ACC112 (cell line): Measurements from ENCODE around the gene CDK18.

Experiments used
- H2AFZ ChIP-seq: fragments of 200-600 bp; sonication (generic); one replicate; pipeline ENCODE4 v1.6.0; 2017; ENCODE audit warnings: antibody characterized with exemption, low read length; ENCODE audit not compliant: unreplicated experiment
- H3K27ac ChIP-seq: fragments of 200-600 bp; sonication (generic); 2 replicates; pipeline ENCODE4 v1.5.1; 2014; ENCODE audit warnings: low read depth, mild to moderate bottlenecking, antibody characterized with exemption, low read length, moderate library complexity
- H3K27me3 ChIP-seq: fragments of 200-600 bp; sonication (generic); 2 replicates; pipeline ENCODE4 v1.6.1; 2014; ENCODE audit warnings: mild to moderate bottlenecking, antibody characterized with exemption, low read length, moderate library complexity, mixed read lengths; ENCODE audit not compliant: insufficient read depth
- H3K36me3 ChIP-seq: fragments of 200-600 bp; sonication (generic); 2 replicates; pipeline ENCODE4 v1.6.1; 2016; ENCODE audit warnings: mild to moderate bottlenecking, antibody characterized with exemption, low read length, moderate library complexity, mixed read lengths; ENCODE audit not compliant: insufficient read depth
- H3K4me1 ChIP-seq: fragments of 200-600 bp; sonication (generic); one replicate; pipeline ENCODE4 v1.6.1; 2016; ENCODE audit warnings: low read length, mixed read lengths; ENCODE audit not compliant: insufficient read depth, unreplicated experiment, control insufficient read depth
- H3K4me3 ChIP-seq: fragments of 200-600 bp; sonication (generic); 2 replicates; pipeline ENCODE4 v1.5.1; 2014; ENCODE audit warnings: mild to moderate bottlenecking, low read depth, low read length
- H3K79me2 ChIP-seq: fragments of 200-600 bp; sonication (generic); one replicate; pipeline ENCODE4 v1.6.0; 2016; ENCODE audit warnings: low read length; ENCODE audit not compliant: control insufficient read depth, unreplicated experiment, insufficient read depth

The CDK18 gene

DNA sequence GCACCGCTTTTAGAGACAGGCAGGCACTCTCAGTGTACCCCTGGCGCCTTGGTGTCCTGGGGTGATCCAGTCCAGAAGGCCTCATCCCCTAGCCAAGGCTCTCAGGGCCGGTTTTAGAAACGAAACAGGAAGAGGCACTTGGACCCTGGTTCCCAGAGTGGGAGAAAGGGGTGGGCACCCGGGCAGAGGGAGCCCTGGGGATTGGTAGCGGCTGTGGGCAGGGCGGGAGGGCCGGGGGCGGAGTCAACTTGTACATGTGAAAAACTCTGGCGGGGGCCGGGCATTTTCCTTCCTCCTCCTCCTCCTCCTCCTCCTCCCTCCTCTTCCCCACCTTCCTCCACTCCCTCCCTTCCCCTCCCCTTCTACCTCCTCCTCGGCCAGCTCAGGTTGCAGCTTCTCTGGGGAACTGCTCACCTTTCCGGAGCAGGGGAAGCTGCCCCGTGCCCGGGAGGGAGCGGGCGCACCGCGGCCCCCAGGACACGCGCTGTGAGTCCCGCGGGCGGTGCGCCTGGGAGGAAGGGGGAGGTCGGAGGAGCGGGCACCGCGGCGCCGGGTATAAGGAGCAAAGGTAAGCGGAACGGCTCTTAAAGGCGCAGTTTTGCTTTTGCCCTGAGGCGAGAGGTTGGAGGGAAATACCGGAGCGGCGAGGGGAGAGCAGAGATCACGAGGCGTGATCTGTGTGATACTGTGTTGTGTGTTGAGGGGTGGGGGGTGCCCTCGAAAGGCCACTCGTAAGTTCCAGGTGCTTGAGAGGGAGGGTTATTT, at the start of gene CDK18:
Gene CDK18, plus strand, starts transcription at position 359 of the 765 bp plus-strand sequence. CDS start 18,499 bp downstream, outside the sequence.
- H3K27ac ChIP-seq: no peak within 1 kb of the TSS
- no peaks in the 10 kb centered on the region for H3K79me2 ChIP-seq
- H3K4me1 ChIP-seq: peaks cover 10% of the 10 kb centered on the region

DNA sequence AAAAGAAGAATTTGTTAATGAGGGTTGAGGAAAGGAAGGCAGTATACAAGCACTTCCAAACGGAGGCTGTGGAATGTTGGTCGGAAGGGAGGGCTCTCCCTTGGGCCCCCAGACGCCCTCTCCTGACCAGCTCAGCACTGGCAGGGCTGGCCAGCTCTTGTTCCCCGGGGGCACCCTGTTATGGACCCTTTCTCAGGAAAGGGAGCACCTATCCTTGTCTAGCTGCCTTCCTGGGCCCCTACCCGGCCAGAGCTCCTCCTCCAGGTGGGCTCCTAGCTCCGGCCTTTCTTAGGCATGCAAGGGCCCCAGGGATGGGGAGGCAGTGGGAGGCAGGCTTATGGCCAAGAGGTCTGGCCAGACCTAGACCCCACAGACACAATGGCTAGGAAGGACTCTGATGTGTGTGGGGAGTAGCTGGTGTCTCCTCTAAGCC, 49.5 kb upstream of the CDK18 start:
- Histone ChIP-seq H3K4me1 (no peaks in the 10 kb centered on the region), H2AFZ (no peak overlapping the region), H3K79me2 (no peaks in the 10 kb centered on the region), H3K36me3 (no peaks in the 10 kb centered on the region), H3K4me3 (no peak overlapping the region), H3K27me3 (peaks cover 95% of the 10 kb centered on the region), H3K27ac (no peak overlapping the region)

More for the DNA sequence above, at the start of gene CDK18:
- Histone ChIP-seq H3K27me3 (no peaks in the 10 kb centered on the region), H3K4me3 (peak within 1 kb of the TSS; percentile 84), H3K36me3 (no peaks in the 10 kb centered on the region), H2AFZ (peak within 1 kb of the TSS; percentile 93)

DNA sequence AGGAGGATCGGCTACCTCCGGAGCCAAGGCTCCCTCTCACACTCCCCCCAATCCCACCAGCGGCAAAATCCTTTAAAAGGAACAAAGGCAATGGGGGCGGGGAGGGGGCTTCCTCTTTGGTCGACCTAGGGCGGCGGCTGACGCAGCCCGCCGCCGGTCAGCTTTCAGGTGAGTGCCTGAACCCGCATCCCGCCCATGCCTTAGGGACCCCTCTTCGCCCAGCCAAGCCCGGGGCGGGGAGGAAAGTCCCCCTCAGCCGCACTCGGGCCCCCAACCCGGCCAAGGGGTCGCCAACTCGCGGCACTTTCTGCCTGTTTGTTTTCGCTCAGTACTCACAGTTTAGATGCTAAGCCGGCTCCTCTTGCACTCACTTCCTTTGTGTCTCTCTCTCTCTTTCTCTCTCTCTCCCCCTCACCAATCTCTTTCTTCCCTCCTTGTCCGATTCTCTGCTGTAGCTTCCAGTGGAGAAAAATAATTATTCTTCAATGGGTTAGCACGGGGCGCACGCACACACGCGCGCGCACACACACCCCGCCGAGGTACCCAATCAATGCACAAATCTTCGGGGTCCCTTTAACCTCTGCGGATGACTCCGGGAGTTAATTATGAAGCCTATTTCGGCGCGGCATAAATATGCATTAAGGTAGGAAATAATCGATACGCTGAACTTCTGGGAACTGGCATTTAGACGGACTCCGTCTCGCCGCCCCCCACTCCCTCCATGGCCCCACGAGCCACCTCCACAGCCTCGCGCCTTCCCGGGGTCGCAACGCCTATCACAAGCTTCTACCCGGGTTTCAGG, 48.7 kb upstream of the CDK18 start, which contains the start of gene BLACAT1:
Gene BLACAT1, minus strand, starts transcription at position 465 of the 802 bp plus-strand sequence.
- H2AFZ ChIP-seq: no peak within 1 kb of the TSS
- no peaks in the 10 kb centered on the region for H3K79me2 ChIP-seq
- no peak within 1 kb of the TSS for H3K27ac ChIP-seq
- no peaks in the 10 kb centered on the region for H3K4me1 ChIP-seq
- H3K36me3 ChIP-seq: no peaks in the 10 kb centered on the region
- no peak within 1 kb of the TSS for H3K4me3 ChIP-seq
- peaks cover 96% of the 10 kb centered on the region for H3K27me3 ChIP-seq

DNA sequence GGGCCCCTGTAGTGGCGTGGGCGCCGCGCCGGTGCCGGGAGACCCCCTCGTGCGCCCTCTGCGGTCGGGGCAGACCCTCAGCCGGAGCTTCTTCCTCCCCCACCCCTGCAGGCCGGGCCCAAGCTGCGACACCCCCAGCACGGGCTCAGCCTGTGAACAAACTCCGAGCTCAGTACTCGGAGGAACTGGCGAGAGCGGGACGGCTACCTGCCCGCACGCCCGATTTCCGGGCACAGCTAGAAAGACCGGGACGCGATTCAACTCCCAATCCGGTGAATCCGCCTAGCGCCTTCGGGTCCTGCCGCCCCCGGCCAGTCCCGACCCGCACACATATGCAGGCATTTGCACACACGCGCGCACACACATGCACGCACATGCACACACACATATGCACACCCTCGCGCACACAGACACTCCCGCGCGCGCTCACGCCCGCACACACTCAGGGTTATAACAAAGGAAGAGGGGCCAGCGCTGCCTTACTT, 48.0 kb upstream of the CDK18 start:
- Histone ChIP-seq H3K27me3 (peaks cover 96% of the 10 kb centered on the region), H3K27ac (no peak overlapping the region), H3K4me3 (no peak overlapping the region), H3K79me2 (no peaks in the 10 kb centered on the region), H2AFZ (no peak overlapping the region), H3K4me1 (no peaks in the 10 kb centered on the region), H3K36me3 (no peaks in the 10 kb centered on the region)

DNA sequence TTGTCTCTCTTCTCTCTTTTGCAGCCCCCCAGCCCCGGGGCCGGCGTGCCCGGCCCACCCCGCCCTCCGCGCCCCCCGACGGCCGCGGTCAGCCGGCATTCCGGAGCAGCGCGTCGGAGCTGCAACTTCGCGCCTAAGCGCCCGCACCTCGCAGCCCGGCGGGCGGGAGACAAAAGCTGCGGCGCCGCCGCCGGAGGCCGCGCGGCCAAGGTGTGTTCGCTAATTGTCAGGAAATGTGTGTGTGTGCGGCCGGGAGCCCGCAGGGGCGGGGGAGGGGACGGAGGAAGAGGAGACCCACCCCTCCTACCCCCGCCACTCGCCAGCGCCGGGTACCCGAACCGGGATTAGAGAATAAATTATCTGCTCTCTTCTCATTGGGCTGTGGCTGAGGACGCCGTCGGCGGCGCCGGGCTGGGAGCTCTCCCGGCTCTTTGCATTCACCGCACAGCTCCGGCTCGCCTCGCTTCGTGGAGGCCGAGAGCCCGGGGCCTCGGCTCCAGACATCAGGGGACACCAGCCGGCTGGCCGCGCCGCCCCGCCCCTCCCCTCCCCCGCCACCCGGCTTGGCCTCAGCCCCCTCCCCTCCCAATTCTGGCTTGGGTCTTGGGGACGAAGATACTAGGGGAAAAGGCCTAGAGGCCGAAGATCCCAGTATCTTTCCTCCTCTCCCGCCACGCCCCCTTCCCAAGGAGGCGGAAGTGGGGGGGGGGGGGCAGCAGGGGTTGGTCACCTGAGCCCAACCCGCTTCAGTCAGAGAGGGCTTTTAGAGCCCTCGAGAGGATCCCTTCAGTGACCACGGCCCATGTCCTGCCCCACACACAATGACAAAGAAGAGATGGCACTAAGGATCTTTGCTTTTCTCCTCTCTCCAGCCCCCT, 47.4 kb upstream of the CDK18 start:
- no peaks in the 10 kb centered on the region for H3K36me3 ChIP-seq
- no peak overlapping the region for H3K4me3 ChIP-seq
- no peak overlapping the region for H2AFZ ChIP-seq
- no peak overlapping the region for H3K27ac ChIP-seq
- H3K27me3 ChIP-seq: peaks cover 94% of the 10 kb centered on the region
- H3K4me1 ChIP-seq: no peaks in the 10 kb centered on the region
- no peaks in the 10 kb centered on the region for H3K79me2 ChIP-seq

DNA sequence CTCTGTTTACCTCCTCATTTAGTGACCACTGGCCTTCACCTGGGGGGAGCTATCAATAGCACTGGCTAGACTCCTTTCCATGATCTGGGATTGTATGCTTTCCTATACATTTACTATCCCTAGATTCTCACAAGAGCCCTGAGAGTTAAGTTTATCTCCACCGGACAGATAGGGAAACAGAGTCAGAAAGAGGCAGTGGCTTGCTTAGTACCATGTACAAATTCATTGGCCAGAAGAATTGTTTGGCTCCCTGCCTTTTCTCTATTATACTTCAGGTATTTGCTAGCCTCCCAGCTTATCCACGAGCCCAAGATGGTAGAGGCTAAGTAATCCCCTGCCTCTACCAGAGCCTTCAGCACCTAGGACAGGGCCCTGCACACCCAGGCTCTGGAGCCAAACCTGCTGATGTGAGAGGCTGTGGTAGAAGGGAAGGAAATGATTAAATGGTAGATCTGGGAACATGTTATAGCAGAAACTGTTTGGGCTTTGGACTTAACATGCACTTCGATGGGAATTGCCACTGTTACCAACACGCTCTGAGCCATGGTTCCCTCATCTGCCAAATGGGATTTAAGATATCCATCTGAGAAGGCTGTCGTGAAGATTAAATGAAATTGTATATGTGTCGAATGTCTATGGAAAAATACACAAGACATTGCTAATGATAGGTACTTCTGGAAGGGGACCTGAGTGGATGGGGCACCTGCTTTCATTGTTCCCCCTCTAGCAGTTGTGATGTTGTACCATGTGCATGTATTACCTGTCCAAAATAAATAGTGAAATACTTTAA, 45.5 kb upstream of the CDK18 start:
- H3K79me2 ChIP-seq: no peaks in the 10 kb centered on the region
- no peaks in the 10 kb centered on the region for H3K4me1 ChIP-seq
- H2AFZ ChIP-seq: no peak overlapping the region
- H3K27ac ChIP-seq: no peak overlapping the region
- H3K36me3 ChIP-seq: no peaks in the 10 kb centered on the region
- H3K4me3 ChIP-seq: no peak overlapping the region
- peaks cover 90% of the 10 kb centered on the region for H3K27me3 ChIP-seq

DNA sequence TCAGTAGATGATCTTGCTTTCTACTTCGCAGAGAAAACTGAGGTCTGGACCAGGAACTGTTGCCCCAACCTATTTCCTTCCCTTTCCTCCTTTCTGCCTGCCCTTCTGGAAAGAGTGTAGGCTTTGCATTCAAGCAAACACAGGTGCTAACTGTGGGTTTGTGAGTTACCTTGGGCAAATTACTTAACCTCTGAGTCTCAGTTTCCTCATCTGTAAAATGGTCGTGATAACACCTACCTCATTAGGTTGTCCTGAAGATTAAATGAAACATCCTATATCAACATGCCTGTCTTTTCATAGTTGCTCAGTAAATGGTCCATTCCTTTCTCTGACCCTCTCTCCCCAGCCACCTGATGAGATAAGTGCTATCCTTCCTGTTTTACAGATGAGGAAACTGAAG, 39.1 kb upstream of the CDK18 start:
- no peak overlapping the region for H2AFZ ChIP-seq
- no peak overlapping the region for H3K27ac ChIP-seq

DNA sequence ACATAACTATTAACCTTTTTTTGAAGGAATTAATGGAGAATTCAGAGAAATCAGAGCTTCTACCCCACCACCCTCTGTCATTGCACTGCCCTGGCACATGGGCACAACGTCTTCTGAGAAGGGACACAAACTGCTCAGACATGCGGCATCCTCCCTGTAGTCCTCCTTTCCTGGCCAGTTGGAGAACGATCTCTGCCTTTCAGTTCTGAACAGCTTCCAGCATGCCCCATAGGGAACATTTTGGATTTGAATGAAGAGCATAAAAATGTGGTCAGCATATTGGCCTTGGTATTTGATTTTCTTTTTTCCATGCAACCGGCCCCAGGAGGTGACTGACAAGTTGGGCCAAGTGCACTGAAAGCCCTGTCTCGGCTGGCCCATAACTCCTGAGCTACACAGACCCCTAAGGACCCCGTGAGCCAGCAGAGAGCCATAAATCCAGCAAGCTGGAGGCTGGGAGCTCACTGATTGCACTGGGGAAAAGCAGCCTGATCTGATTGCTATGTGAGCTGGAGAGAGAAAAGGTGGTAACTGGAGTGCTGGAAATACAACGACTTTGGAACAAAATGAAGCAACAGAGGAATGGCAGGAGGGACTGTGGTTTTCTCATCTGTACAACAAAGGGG, 37.8 kb upstream of the CDK18 start:
- Histone ChIP-seq H3K4me3 (no peak overlapping the region), H2AFZ (no peak overlapping the region), H3K36me3 (no peaks in the 10 kb centered on the region), H3K27me3 (peaks cover 80% of the 10 kb centered on the region), H3K79me2 (no peaks in the 10 kb centered on the region), H3K27ac (no peak overlapping the region), H3K4me1 (no peaks in the 10 kb centered on the region)

More for the DNA sequence above, 39.1 kb upstream of the CDK18 start:
- Histone ChIP-seq H3K4me3 (no peak overlapping the region), H3K27me3 (peaks cover 82% of the 10 kb centered on the region), H3K36me3 (no peaks in the 10 kb centered on the region), H3K4me1 (no peaks in the 10 kb centered on the region), H3K79me2 (no peaks in the 10 kb centered on the region)

DNA sequence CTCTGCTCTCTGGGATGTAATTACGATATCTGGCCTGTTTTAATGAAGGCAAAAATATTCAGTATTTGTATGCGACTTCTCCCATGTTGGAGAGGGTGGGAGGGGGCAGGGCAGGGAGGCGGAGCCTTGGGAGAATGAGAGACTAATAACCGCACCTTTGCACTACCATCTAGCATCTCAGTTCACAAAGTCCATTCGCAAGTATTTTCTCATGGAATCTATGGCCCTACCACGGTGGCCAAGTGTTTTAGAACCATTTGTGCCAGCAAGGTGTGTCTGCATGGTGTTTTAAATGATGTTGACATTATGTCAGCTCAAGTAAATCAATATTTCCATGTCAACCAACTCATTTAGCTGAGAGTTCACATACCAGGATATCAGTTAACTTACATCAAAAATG, 34.3 kb upstream of the CDK18 start:
- H3K79me2 ChIP-seq: no peaks in the 10 kb centered on the region
- no peak overlapping the region for H3K4me3 ChIP-seq
- no peak overlapping the region for H2AFZ ChIP-seq
- no peak overlapping the region for H3K27ac ChIP-seq
- H3K36me3 ChIP-seq: no peaks in the 10 kb centered on the region
- peaks cover 84% of the 10 kb centered on the region for H3K27me3 ChIP-seq
- peaks cover 4% of the 10 kb centered on the region for H3K4me1 ChIP-seq
